HCT116 (cell line): ENCODE measurements around the gene CCDC92B. TPM values are rescaled to one million over a fixed set of nuclear protein-coding genes. Genes with fewer than 3 reads are reported as not detected.

Source experiments
- ATAC-seq: fragments of 200-7000 bp; cut with Tn5 transposase; 2 replicates; pipeline ENCODE4 v1.9.1; 2020; ENCODE audit warnings: mild to moderate bottlenecking, moderate library complexity
- BruUV-seq: library from RNA; stranded (reverse); fragments of 400-500 nt; replicated peaks from 2 replicates; lab custom pipeline; 2021; lab: Mats Ljungman, UMichigan
- CTCF ChIA-PET: fragments of 300-600 bp; sonication (Branson Sonifier 250); formaldehyde crosslinking; loops from one replicate; lab custom pipeline; 2021; ENCODE audit warnings: antibody characterized with exemption; lab: Charles Lee
- POLR2A ChIA-PET: fragments of 300-600, 350-600 bp; sonication (Branson Sonifier 250); formaldehyde crosslinking; loops from one replicate; lab custom pipeline; 2021; ENCODE audit warnings: antibody characterized with exemption; lab: Charles Lee
- RAD21 ChIA-PET, 2 experiments: fragments of 300-600 bp; sonication (Branson Sonifier 250); formaldehyde crosslinking; loops; one replicate each; lab custom pipeline; 2023; ENCODE audit warnings: low total read pairs in 2 of 2; ENCODE audit not compliant: uncharacterized antibody in 2 of 2, unreplicated experiment in 2 of 2, low non-redundant PET in 1 of 2; lab: Charles Lee
- DNase-seq: peaks from one replicate; pipeline ENCODE4 v3.0.0-alpha.2; 2010; ENCODE audit warnings: low read depth, low spot score
- H2AFZ ChIP-seq: fragments of 200-600 bp; shearing (Covaris generic), sonication (generic); 2 replicates; pipeline ENCODE4 v1.6.1; 2017; ENCODE audit warnings: low read depth, mixed run types, mixed read lengths, antibody characterized with exemption, low read length; ENCODE audit not compliant: poor library complexity, severe bottlenecking
- H3K27ac ChIP-seq: 2 replicates; pipeline ENCODE4 v1.5.1; 2012; ENCODE audit warnings: low read depth, low read length
- H3K27me3 ChIP-seq: fragments of 200-600 bp; sonication (generic); 2 replicates; pipeline ENCODE4 v1.6.1; 2016; ENCODE audit warnings: mixed run types, low read length, mixed read lengths; ENCODE audit not compliant: insufficient read depth
- H3K36me3 ChIP-seq, 2 experiments: fragments of 200-500 bp in 1 of 2; fragments of 200-600 bp in 1 of 2; sonication (Bioruptor generic) in 1 of 2; sonication (generic) in 1 of 2; 2 replicates each; pipeline versions ENCODE4 v1.5.1 to v1.6.1; 2014 to 2016; ENCODE audit warnings: low read length in 2 of 2, inconsistent platforms in 1 of 2, mixed read lengths in 1 of 2, mixed run types in 1 of 2; ENCODE audit not compliant: insufficient read depth in 2 of 2, control insufficient read depth in 1 of 2
- H3K4me1 ChIP-seq, 2 experiments: fragments of 200-600 bp in 1 of 2; sonication (generic) in 1 of 2; 2 replicates each; pipeline versions ENCODE4 v1.5.1 to v1.6.1; 2012 to 2017; ENCODE audit warnings: low read length in 2 of 2, inconsistent platforms in 1 of 2, mild to moderate bottlenecking in 1 of 2, mixed read lengths in 1 of 2, mixed run types in 1 of 2, moderate library complexity in 1 of 2; ENCODE audit not compliant: insufficient read depth in 2 of 2, control insufficient read depth in 1 of 2
- H3K4me2 ChIP-seq: fragments of 200-600 bp; sonication (generic); 2 replicates; pipeline ENCODE4 v1.6.1; 2017; ENCODE audit warnings: mixed run types, low read length, mixed read lengths
- H3K4me3 ChIP-seq, 2 experiments: fragments of 200-600 bp in 1 of 2; sonication (generic) in 1 of 2; replicated peaks in 1 of 2; 2 replicates each; pipeline ENCODE4 v1.5.1; 2011 to 2016; ENCODE audit warnings: low read length in 2 of 2, control low read depth in 1 of 2, low read depth in 1 of 2, mild to moderate bottlenecking in 1 of 2, mixed read lengths in 1 of 2, mixed run types in 1 of 2
- H3K79me2 ChIP-seq: fragments of 200-600 bp; sonication (generic); 2 replicates; pipeline ENCODE4 v1.6.1; 2017; ENCODE audit warnings: mild to moderate bottlenecking, mixed run types, low read length, moderate library complexity, mixed read lengths; ENCODE audit not compliant: insufficient read depth
- H3K9ac ChIP-seq: fragments of 200-600 bp; sonication (generic); 2 replicates; pipeline ENCODE4 v1.6.1; 2016; ENCODE audit warnings: low read length, mixed read lengths
- H3K9me2 ChIP-seq: fragments of 200-600 bp; sonication (generic), shearing (Covaris generic); 2 replicates; pipeline ENCODE4 v1.6.1; 2017; ENCODE audit warnings: mixed run types, mild to moderate bottlenecking, moderate library complexity; ENCODE audit not compliant: insufficient read depth
- H3K9me3 ChIP-seq, 2 experiments: fragments of 200-500 bp in 1 of 2; fragments of 200-600 bp in 1 of 2; sonication (Bioruptor generic) in 1 of 2; sonication (generic) in 1 of 2; 2 replicates each; pipeline ENCODE4 v1.6.1; 2014 to 2017; ENCODE audit warnings: low read length in 2 of 2, mixed read lengths in 2 of 2, inconsistent platforms in 1 of 2, low read depth in 1 of 2, mild to moderate bottlenecking in 1 of 2, mixed run types in 1 of 2, moderate library complexity in 1 of 2; ENCODE audit not compliant: control insufficient read depth in 1 of 2, insufficient read depth in 1 of 2
- H4K20me1 ChIP-seq: fragments of 200-600 bp; sonication (generic), shearing (Covaris generic); 2 replicates; pipeline ENCODE4 v1.6.1; 2017; ENCODE audit warnings: mixed run types, mild to moderate bottlenecking, moderate library complexity; ENCODE audit not compliant: insufficient read depth
- ATF3 ChIP-seq: IDR thresholded peaks from 2 replicates; pipeline ENCODE4 v1.6.1; 2012
- CEBPB ChIP-seq: IDR thresholded peaks from 2 replicates; pipeline ENCODE4 v1.6.1; 2012; ENCODE audit warnings: low read depth
- EZH2 ChIP-seq: fragments of 200-600 bp; sonication (generic); IDR thresholded peaks from 2 replicates; pipeline ENCODE4 v1.6.1; 2017; ENCODE audit warnings: antibody characterized with exemption, mixed run types
- EZH2phosphoT487 ChIP-seq: fragments of 200-600 bp; IDR thresholded peaks from 2 replicates; pipeline ENCODE4 v1.6.1; 2018; ENCODE audit warnings: antibody characterized with exemption, borderline replicate concordance
- FOSL1 ChIP-seq: IDR thresholded peaks from 2 replicates; pipeline ENCODE4 v1.6.1; 2012; ENCODE audit warnings: low read depth
- JUND ChIP-seq: IDR thresholded peaks from 2 replicates; pipeline ENCODE4 v1.6.1; 2012
- SIN3A ChIP-seq: IDR thresholded peaks from 2 replicates; pipeline ENCODE4 v1.6.1; 2012; ENCODE audit warnings: low read depth
- TCF7L2 ChIP-seq: IDR thresholded peaks from 2 replicates; pipeline ENCODE4 v1.7.0; 2011; ENCODE audit warnings: borderline replicate concordance, inconsistent platforms; ENCODE audit not compliant: insufficient read depth, insufficient read length; ENCODE audit errors: extremely low read depth
- intact Hi-C: fragments of 100-400 bp; cut with micrococcal nuclease; formaldehyde crosslinking; loops from 2 replicates; pipeline ENCODE4 v1.10.0; 2022
- total RNA-seq: library from RNA; stranded (reverse); gene quantifications from one replicate; pipeline ENCODE4 v1.2.1, GENCODE V29; 2021; ENCODE audit not compliant: unreplicated experiment

The CCDC92B gene
- total RNA-seq, 1 experiment from 2014 or later, result 0.17 TPM

- H4K20me1 ChIP-seq, result peaks cover 6% of the 10 kb centered on the region; the same call in 1 of the 2 replicates
- H3K9me2 ChIP-seq, result no peaks in the 10 kb centered on the region
- no peak overlapping the region for H3K4me2 ChIP-seq
- no peak overlapping the region for H3K4me3 ChIP-seq
- H3K27me3 ChIP-seq, result no peaks in the 10 kb centered on the region
- no peaks in the 10 kb centered on the region for H3K4me1 ChIP-seq
- peaks cover 21 to 41% of the 10 kb centered on the region in 2 experiments for H3K36me3 ChIP-seq
- H2AFZ ChIP-seq, result no peak overlapping the region
- BruUV-seq, result no TSS peak
- H3K27ac ChIP-seq, result no peak overlapping the region
- intact Hi-C loops, result no loop called here
- peaks cover 43% of the 10 kb centered on the region for H3K79me2 ChIP-seq
- no peaks in the 10 kb centered on the region for H3K9me3 ChIP-seq
- ATAC-seq (no peak), DNase-seq (no peak)
- ChIA-PET RAD21 (no interaction called here), POLR2A (interaction anchor here (0.5 kb wide), 1 partner anchor 61 kb away, joined by 3 read pairs; no protein-coding TSS in a partner anchor), CTCF (no interaction called here)
- TF ChIP-seq TCF7L2 (no peak), CEBPB (no peak), EZH2phosphoT487 (no peak), ATF3 (no peak)
- H3K9ac ChIP-seq, result no peak overlapping the region
These were observed 47.3 kb downstream of the CCDC92B start for GRCh38 chr17:2701996-2702741.

GRCh38 chr17:2701161-2701995 is 48.1 kb downstream of the CCDC92B start:
- no peak for DNase-seq
- ChIA-PET POLR2A (no interaction called here), RAD21 (no interaction called here), CTCF (no interaction called here)
- H3K79me2 ChIP-seq, result peaks cover 35% of the 10 kb centered on the region
- no peak overlapping the region for H3K4me3 ChIP-seq
- H3K4me2 ChIP-seq, result no peak overlapping the region
- intact Hi-C loops, result no loop called here
- no peak overlapping the region for H3K9ac ChIP-seq
- BruUV-seq, result TSS peak; percentile 5
- H3K9me3 ChIP-seq, result no peaks in the 10 kb centered on the region
- H3K27ac ChIP-seq, result no peak overlapping the region
- no peaks in the 10 kb centered on the region for H3K4me1 ChIP-seq
- H3K9me2 ChIP-seq, result no peaks in the 10 kb centered on the region
- no peak for ATAC-seq
- TF ChIP-seq EZH2 (no peak), JUND (no peak), FOSL1 (no peak), SIN3A (no peak)
- H3K27me3 ChIP-seq, result no peaks in the 10 kb centered on the region
- peaks cover 24 to 48% of the 10 kb centered on the region in 2 experiments for H3K36me3 ChIP-seq
- no peak overlapping the region for H2AFZ ChIP-seq
- H4K20me1 ChIP-seq, result peaks cover 5% of the 10 kb centered on the region; the same call in 1 of the 2 replicates
